ENCODE data around the gene ATOH8.
A peak's percentile ranks its signal among the peaks of the same experiment; 100 is the strongest.
"Not testable (repeated sequence)": the region's sequence is repeated elsewhere in the genome, so short reads cannot be mapped to it uniquely, and the experiment has no call there.

The ATOH8 gene

GRCh38 chr2:85753525-85754312 is at the start of gene ATOH8:
TSS of gene ATOH8 (plus strand) at chr2:85753991. CDS start at chr2:85754190, 199 bp downstream.
- no peak for DNase-seq (ENCODE audit: low read depth in 2 of 3, low spot score in 1 of 3)

GRCh38 chr2:85704038-85704437 is 49.8 kb upstream of the ATOH8 start:
- DNase-seq (ENCODE audit: low read depth in 2 of 3, low spot score in 1 of 3): no peak

GRCh38 chr2:85704800-85705679 is 48.8 kb upstream of the ATOH8 start:
- DNase-seq (ENCODE audit: low read depth in 2 of 3, low spot score in 1 of 3): no peak

GRCh38 chr2:85705680-85706039 is 48.1 kb upstream of the ATOH8 start:
- no peak for DNase-seq (ENCODE audit: low read depth in 2 of 3, low spot score in 1 of 3)

GRCh38 chr2:85706063-85706462 is 47.7 kb upstream of the ATOH8 start:
- DNase-seq (ENCODE audit: low read depth in 2 of 3, low spot score in 1 of 3): no peak

- DNase-seq (ENCODE audit: low read depth in 2 of 3, low spot score in 1 of 3): no peak
Observed at GRCh38 chr2:85706599-85707296, 47.0 kb upstream of the ATOH8 start.

- peak; percentile 34 to 87 (median 44) for DNase-seq (ENCODE audit: low read depth in 2 of 3, low spot score in 1 of 3)
Observed at GRCh38 chr2:85707304-85707703, 46.5 kb upstream of the ATOH8 start.

- DNase-seq (ENCODE audit: low read depth in 2 of 3, low spot score in 1 of 3): no peak
Observed at GRCh38 chr2:85708641-85709040, 45.1 kb upstream of the ATOH8 start.

GRCh38 chr2:85709401-85709811 is 44.4 kb upstream of the ATOH8 start:
- no peak for DNase-seq (ENCODE audit: low read depth in 2 of 3, low spot score in 1 of 3)

GRCh38 chr2:85710687-85711577 is 42.9 kb upstream of the ATOH8 start:
- no peak for DNase-seq (ENCODE audit: low read depth in 2 of 3, low spot score in 1 of 3)

GRCh38 chr2:85711578-85712060 is 42.2 kb upstream of the ATOH8 start:
- DNase-seq (ENCODE audit: low read depth in 2 of 3, low spot score in 1 of 3): no peak

GRCh38 chr2:85712336-85712735 is 41.5 kb upstream of the ATOH8 start:
- DNase-seq (ENCODE audit: low read depth in 2 of 3, low spot score in 1 of 3): no peak

- DNase-seq (ENCODE audit: low read depth in 2 of 3, low spot score in 1 of 3): no peak
Observed at GRCh38 chr2:85712849-85713612, 40.8 kb upstream of the ATOH8 start.

- DNase-seq (ENCODE audit: low read depth in 2 of 3, low spot score in 1 of 3): no peak
Observed at GRCh38 chr2:85713836-85714235, 40.0 kb upstream of the ATOH8 start.

GRCh38 chr2:85714421-85714820 is 39.4 kb upstream of the ATOH8 start:
- DNase-seq (ENCODE audit: low read depth in 2 of 3, low spot score in 1 of 3): not testable (repeated sequence)

- no peak for DNase-seq (ENCODE audit: low read depth in 2 of 3, low spot score in 1 of 3)
Observed at GRCh38 chr2:85714841-85715240, 39.0 kb upstream of the ATOH8 start.

- no peak for DNase-seq (ENCODE audit: low read depth in 2 of 3, low spot score in 1 of 3)
Observed at GRCh38 chr2:85716346-85716914, 37.4 kb upstream of the ATOH8 start.

GRCh38 chr2:85717308-85718008 is 36.3 kb upstream of the ATOH8 start:
- DNase-seq (ENCODE audit: low read depth in 2 of 3, low spot score in 1 of 3): no peak

- no peak for DNase-seq (ENCODE audit: low read depth in 2 of 3, low spot score in 1 of 3)
Observed at GRCh38 chr2:85718009-85718391, 35.8 kb upstream of the ATOH8 start.

Measured in stimulated activated CD4-positive, alpha-beta T cell treated with anti-CD3 and anti-CD28 coated beads, Interleukin-12 subunit alpha, Interleukin-12 subunit beta, amount 100 ng/mL, for 48 hours (primary cell).